ENCODE data around the gene KRT8. TPM values are rescaled to one million over a fixed set of nuclear protein-coding genes. Genes with fewer than 3 reads are reported as not detected.
"Not testable (repeated sequence)": the region's sequence is repeated elsewhere in the genome, so short reads cannot be mapped to it uniquely, and the experiment has no call there.

The KRT8 gene
- total RNA-seq, 1 donor from 2014 or later, result 8.7 TPM

DNA sequence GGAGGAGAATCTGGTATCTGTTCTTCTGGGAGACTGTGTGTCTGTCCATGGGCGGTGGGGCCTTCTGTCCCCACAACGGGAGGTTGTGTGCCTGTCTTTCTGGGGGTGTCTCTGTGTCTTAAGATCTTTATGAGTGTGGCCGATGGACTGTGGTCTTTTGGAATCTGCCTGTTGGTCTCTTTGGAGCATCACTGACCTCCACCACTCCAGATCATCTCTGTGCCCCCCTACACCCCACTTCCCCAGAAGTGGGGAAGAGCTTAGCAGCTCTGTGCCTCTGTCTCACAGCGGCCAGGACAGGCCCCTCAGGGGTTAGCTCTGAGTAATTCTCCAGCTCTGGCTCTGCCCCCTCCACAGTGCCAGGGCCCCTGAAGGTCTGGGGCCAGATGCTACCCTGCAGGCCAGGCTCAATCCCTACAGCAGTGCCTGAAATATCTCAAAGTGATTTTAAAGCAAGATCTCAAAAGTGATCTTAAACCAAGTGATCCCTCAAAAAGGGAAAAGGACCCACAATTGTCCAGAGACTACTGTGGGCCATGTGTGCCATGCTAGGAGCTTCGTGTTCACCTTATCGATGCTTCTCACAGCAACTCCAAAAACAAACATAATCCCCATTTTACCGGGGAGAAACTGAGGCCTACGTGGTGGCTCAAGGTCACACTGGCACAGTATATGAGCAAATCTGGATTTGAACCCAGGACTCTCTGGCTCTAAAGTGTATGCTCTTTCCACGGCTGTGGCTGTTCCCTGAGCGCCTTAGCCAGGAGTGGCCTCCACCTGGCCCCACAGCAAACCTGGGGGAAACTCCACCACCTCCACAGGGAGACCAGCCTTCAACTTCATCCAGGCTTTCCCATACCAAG lies 30.1 kb downstream of the KRT8 start:
- peak in 1 of 2 donors; percentile 40 for DNase-seq (ENCODE audit: low read depth in 2 of 2)

DNA sequence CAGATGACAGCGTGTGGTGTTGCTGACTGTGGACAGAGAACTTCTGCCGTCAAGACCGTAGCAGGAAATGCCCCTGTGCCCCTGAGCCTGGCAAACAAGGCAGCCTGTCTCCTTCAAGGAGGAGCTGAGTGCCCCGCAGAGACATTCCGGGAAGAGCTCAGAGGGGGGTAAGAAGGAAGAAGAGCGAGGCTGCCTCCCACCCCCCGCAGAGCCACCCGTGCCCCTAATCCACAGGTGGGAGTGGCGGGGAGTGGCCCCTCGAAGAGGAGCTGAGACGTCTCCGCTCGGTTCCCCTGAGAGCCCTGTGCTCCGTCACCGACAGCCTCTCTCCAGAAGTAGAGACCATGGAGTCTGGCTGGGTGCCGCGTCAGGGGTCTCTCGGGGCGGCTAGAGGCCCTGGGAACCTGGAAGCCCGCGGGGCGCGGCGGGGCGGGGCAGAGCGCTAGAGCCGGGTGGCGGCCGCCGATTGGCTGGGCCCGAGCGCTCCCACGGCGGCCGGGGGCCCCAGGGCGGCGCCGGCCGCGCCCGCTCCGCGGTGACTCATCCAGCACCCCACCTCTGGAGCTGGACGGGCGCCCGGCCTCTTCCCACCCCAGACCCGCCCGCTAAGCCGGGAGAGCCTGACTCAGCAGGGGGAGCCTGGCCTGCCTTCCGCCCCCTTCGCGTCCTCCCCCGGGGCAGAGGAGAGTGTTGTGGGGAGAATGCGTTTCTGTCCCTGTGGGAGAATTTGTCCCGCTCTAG lies 30.9 kb downstream of the KRT8 start:
- DNase-seq (ENCODE audit: low read depth in 2 of 2), result peak; percentile 37 to 96

DNA sequence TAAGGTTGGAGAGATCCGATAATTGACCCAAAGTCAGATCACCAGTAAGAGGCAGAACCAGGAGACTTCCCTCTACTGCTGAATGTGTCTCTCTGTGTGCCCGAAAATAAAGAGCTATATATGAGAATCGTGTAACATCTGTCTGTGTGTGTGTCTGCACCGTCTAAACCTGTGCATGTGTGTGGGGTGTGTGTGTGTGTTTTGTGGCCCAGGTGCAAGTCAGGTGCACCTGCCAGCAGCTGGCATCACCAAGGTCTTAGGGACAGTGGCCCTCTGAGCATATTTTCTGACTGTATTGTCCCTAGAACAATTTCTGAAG lies 31.4 kb downstream of the KRT8 start:
- DNase-seq (ENCODE audit: low read depth in 2 of 2), result no peak

DNA sequence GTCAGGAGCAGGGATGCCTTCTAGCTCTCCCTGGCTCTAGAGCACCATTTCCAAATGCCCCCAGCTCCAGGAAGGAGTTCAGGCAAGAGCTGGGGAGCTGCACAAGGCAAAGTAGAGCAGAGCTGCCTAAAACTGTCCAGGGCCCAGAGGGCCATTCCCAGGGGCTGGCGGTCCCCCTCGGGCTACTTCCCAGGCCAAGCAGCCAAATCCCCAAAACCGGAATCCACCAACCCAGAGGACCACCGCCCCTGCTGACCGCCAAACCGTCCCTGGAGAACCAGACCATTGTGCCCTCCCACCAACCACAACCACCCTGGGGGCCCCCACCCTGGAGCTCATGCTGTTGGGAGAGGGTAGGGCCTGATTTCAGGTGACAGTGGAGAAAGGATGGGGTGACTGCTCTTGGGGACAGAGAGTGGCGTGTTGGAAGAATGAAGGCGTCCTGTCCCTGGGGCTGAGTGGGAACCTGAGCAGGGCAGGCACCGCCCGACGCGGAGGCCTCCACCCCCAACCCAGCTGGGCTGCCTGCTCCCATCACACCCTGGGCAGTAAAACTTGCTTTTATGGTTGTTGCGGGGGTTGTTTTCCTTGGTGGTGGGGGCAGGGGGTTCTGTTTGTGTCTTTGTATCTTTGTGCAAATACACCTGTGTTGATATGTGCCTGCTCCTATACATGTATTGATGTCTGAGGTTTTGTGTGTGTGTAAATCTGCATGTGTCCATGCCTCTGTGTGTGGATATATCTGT lies 32.1 kb downstream of the KRT8 start:
- no peak for DNase-seq (ENCODE audit: low read depth in 2 of 2)

DNA sequence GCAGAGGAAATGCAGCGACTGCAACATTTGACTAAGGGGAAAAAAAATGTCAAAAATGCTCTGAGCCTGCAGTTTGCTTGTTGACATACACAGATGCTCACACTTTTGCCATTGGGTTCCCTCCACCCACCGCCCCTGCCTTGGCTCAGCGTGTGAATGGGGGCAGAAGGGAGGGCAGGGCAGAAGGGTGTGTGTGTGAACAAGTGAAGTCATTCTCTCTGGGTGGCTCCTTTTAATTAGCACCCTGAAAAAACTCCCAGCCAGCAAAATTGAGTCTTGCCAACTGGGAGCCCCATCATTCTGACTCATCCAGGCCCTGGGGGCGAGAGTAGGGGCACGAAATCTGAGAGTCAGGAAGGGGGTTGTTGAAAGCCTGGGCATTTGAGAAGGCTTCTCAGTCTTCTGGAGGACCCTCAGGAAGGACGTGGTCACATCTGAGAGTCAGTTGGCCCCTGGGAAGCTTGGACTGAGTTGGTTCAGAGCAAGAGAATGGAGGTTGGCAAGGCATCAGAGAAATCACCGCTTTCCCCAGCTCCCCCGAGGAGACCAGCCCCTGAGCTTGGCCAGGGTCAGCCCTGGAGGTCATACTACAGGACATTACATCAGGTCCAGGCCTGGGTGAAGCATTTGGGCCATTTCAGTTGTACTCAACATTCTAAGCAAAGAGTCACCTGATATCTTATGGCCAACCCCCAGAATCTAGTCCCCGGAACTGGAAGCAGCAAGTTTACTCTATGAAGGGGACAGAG lies 33.4 kb downstream of the KRT8 start:
- peak; percentile 47 to 76 for DNase-seq (ENCODE audit: low read depth in 2 of 2)

DNA sequence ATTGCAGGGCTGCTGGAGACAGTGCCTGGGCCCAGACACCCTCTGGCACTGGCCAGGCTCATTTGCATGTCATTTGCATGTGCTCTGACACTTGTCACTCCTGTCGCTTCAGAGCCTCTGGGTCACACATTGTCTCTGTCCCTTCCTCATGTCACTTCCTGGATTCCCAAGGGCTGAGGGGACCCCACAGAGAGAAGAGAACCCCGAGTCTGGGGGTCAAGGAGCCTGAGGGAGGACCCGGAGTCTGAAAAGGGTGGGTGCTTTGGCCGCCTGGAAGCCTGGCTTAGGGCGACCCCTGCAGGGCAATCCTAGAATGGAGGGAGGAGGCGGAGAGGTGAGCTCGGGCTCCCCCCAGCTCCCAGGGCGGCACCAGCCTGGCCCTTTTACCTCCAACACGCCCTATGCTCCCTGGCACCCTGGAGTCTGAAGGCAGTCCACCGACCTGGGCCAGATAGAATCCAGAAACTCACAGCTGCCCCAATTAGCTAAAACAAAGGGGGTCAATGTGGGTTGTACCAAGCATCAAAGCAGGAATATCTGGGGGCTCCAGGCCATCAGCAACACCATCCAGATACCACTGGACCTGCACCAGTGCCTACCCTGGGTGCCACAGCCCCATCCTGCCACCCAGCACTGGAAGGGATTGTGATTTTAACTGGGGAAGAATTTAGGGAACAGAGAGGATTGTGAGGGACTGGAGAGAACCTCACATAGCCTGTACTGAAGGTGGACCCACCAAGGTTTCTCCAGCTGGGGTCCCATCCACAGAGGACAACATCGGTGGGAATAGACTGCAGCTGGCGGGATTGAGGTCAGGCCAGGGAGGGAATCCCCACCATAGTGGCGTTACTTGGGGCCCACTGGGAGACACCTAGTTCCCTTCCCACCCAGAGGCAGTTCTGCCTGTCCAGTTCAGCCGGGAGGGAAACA lies 34.2 kb downstream of the KRT8 start:
- peak in 1 of 2 donors; percentile 61 for DNase-seq (ENCODE audit: low read depth in 2 of 2)

DNA sequence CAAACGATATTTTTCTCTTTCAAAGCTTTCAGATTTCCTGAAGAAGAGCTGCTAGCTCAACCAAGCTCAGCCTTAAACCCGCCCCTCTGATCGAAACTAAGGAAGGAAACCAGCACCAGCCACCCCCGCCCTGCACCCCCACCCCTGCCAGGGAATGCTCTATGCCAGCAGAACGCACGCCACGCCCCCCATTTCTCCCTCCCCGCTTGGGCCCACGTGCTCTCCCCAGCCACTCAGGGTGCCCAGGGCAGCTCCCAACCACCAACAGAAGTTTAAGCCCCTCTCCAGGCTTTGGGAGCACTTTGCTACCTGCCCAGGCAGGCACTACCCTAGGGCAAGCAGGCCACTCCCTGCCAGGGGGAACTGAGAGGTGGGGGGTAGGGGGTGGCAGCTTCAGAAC lies 37.2 kb downstream of the KRT8 start:
- DNase-seq (ENCODE audit: low read depth in 2 of 2), result peak in 1 of 2 donors; percentile 60

DNA sequence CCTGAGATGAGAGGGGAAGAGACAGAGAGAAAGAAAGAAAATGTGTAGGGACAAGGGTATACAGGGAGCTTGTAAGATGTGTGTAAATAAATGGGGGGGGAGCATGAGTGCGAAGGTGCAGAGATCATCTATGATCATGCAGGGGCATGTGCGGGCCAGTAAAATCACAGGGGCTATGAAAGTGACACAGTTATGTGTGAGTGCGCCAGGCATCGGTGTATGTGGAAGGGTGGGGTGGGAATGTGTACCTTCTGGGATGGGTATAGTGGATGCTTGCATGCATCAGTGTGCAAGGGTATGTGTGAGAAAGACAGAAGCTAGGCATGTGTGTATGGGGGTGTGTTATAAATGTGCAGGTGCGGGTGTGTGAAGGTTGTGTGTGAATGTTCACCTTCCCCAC lies 37.7 kb downstream of the KRT8 start:
- no peak for DNase-seq (ENCODE audit: low read depth in 2 of 2)

DNA sequence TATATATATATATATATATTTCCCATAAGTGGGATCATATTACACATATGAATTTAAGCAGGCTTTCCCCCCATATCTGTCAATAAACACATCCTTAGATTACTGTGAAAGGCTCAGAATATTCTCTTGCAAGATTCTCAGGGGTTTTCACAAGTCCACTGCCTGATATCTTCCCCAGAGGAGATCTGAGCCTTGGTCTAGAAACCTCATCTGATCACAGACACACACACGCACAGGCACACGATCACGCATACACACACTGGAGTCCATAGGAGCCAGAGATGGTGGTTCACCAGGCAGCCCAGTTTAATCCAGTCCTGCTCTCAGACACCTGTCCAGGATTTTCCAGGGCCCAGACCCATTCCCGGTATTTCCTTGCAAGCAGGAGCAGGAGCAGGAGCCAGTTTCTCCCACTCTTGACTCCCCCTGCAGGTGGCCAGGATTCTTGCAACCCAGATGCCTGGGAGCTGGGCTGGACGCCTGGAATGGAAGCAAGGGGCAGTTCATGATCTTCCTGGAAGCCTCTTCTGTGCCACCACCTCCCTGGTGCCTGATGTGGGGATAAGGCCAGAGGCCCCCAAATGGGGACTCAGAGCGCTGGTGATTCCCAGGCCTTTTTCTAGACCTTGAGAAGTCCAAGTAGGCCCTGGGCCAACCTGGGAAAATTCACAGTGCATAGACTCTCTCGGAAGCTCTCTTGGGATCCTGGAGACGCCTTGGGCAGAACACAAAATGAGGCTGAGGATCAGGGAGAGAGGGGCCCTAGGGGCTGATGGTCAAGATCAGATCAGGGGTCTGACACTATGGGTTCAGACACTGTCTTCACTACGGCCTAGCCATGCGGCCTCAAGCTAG lies 39.6 kb downstream of the KRT8 start:
- peak; percentile 25 to 75 for DNase-seq (ENCODE audit: low read depth in 2 of 2)

DNA sequence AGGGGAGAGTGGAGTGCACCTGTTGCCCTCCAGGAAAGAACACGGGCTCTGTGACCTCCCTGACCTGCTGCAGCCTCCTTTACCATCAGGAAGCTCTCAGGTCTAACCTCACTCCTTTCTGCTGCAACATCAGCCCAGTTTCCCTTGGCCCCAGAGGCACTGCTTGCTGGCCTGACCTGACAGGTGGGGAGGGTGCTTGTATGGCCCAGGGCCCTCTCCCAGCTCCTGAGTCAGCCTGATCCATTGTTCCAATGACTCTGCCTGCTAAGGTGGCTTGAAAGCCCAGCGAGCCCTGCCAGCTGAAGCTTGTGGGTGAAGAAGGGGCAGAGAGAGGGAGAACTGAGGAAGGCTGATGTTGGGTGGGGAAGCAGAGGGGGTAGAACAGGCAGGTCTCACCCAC lies 42.9 kb downstream of the KRT8 start:
- no peak for DNase-seq (ENCODE audit: low read depth in 2 of 2)

DNA sequence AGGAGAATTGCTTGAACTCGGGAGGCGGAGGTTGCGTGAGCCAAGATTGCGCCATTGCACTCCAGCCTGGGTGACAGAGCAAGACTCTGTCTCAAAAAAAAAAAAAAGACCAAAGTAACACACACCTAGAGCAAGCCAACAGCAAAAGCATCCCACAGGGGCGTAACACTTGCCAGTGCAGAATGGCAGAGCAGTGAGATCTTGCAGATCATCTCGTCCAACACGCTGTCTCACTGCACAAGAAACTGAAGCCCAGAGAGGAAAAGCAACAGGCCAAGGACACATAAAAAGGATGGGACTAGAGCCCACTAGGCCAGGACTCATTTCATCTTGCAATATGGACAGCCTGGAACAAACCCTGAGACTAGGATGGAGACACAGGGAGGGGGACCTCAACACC lies 43.4 kb downstream of the KRT8 start:
- no peak for DNase-seq (ENCODE audit: low read depth in 2 of 2)

DNA sequence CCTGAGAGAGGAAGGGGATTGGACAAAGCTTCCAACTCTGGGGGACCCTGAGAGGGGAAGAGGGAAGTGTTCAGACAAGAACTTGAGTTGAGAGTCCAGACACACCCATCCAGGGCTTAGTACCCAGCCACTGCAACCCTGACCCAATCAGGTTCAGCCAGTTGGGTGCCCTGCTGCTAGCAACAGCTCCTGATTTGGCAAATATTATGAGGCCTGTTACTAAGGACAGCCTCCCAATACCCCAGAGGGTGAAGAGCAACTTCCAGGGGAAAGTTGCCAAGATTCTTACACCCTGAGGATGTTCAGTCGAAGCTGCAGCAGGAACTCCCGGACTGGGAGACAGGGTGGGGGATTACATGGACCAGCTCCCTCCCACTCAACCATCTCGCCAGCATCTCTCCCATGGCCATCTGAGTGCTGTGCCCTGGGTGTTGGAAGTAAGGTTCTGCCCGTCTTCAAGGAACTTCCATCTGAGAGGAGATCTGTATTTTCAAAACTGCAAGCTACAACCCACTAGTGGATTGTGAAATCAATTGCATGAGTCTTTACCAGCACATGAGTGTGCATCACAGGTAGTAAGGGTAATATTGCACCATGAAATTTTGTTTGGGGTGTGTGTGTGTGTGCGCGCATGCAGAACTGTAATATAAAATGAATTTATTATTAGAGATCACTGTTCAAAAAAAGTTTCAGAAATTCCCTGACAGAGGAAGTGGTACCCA lies 44.6 kb downstream of the KRT8 start:
- no peak for DNase-seq (ENCODE audit: low read depth in 2 of 2)

DNA sequence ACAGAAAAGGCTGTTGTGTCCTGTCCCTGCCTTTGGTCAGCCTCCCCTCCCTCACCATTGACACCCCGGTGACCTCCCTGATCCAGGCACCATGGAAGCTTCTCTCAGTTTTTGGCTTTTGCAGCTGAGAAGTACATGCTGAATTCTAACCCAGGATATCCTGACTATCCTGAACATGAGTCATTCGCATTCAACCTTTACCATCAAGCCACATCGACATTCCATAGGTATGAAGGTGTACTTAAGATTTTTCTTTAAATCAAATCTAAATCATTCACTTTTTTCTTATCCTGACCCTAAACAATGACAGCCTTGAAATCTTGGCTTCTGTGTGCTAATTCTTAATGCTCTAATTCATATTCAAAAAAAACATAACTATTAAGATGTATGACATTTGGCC lies 47.4 kb downstream of the KRT8 start:
- DNase-seq (ENCODE audit: low read depth in 2 of 2), result no peak

DNA sequence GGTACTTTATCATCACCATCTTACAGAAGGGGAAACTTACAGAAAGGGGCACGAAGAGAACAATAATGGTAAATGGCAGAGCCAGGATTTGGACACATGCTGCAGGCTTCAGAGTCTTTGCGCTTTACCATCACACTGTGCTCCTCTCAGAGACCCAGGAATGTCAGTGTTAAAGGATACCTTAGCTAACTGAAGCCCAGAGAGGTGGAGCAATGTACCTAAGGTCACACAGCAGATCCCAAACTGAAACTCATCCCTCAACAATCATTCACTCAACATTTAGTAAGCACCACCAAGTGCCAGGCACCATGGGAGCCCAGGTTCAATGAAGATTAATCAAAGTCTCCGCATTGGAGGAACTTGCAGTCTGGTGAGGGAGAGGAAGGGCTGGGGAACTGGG lies 48.1 kb downstream of the KRT8 start:
- DNase-seq (ENCODE audit: low read depth in 2 of 2), result no peak

DNA sequence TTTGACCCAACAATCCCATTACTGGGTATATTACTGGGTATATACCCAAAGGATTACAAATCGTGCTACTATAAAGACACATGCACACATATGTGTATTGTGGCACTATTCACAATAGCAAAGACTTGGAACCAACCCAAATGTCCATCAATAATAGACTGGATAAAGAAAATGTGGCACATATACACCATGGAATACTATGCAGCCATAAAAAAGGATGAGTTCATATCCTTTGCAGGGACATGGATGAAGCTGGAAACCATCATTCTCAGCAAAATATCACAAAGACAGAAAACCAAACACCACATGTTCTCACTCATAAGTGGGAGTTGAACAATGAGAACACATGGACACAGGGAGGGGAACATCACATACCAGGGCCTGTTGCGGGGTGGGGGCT lies 48.8 kb downstream of the KRT8 start:
- DNase-seq (ENCODE audit: low read depth in 2 of 2), result not testable (repeated sequence)

DNA sequence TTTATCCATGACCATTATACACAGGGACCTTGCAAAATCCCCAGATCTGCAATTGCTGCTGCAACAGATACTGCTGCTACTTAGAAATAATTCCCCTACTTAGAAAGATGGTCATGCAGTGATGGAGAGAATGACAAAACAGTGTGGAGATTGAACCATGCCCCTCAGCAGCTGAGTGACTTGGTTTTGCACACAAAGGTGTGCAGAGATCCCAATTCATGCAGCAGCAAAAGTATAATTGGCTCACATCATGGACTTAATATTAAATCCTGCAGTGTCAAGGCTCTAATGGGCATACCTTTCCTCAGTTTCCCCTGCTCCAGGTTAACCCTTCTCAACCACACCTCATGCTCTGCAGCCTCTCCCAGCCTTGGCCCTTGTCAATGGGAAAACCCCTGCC lies 53.1 kb downstream of the KRT8 start:
- DNase-seq (ENCODE audit: low read depth in 2 of 2), result no peak

DNA sequence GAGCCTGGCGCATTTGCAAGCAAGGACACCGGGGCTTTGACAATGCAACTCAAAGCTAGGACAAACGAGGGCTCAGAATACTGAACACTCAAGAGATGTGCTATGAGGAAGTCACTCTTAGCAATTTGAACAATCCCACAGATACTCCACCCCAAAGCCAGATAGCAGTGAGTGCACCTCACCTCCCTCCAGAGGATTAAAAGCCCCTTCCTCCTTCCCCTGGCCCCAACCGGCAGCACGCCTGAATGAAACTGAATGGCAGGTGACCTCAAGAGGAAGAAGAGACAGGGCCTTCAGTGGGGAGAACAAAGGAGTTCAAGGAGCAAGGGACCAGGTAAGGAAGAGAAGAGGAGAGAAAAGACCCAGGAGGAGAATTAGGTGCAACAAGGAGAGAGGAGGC lies 54.2 kb downstream of the KRT8 start:
- no peak for DNase-seq (ENCODE audit: low read depth in 2 of 2)

DNA sequence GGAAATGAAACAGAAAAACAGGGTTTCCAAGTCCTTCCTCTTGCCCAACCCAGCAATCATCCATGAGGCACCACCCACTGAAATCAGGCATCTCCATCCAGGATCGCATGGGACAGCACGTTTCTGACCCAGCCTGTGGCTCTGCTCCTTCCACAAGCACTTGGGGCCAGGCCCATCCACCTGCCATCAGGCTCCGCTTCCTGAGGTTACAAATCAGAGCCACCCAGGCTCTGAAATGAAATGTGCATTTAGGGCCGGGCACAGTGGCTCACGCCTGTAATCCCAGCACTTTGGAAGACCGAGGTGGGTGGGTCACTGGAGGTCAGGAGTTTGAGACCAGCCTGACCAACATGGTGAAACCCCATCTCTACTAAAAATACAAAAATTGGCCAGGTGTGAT lies 55.4 kb downstream of the KRT8 start:
- no peak for DNase-seq (ENCODE audit: low read depth in 2 of 2)
